IPS-NIHi7 (cell line): ENCODE measurements around the gene ERF.

ENCODE experiments used
- DNase-seq: peaks from one replicate; pipeline ENCODE4 v3.0.0; 2012; ENCODE audit warnings: mixed read lengths; ENCODE audit errors: extremely low spot score

Gene ERF

DNA sequence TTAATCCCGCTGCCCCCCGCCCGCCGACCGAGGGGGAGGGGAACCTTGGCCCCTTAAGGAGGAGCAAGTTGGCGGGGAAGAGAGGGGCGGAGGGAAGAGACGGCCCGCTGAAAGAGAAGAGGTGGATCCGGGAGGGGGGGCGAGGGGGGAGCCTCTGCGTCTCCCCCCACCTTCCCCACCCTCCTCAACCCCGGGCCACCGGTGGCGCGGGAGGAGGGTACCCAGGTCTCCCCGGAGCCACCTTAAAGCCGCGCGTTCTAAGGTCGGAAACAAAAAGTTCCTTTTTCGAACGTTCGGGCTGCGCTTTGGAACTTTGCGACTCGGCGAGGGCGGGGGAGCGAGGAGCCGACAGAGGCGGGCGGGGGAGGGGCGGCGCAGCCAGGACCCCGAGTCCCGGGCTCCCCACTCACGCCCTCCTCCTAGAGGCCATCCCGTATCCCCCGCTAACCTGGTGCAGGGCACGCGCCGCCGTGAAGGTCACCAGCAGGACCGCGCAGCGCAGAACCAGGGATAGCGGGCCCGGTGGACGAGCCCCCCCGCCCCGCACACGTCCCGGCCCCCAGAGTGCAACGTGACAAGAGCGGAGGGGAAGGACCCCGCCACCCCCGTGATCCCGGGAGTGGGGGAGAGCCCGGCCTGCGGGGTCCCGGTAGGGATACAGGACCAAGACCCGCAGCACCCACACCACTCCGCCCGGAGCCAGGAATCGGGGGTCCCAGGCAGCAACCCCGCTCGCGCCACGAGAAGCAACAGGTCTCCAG lies 659 bp downstream of the ERF start:
- peak; percentile 46 for DNase-seq

DNA sequence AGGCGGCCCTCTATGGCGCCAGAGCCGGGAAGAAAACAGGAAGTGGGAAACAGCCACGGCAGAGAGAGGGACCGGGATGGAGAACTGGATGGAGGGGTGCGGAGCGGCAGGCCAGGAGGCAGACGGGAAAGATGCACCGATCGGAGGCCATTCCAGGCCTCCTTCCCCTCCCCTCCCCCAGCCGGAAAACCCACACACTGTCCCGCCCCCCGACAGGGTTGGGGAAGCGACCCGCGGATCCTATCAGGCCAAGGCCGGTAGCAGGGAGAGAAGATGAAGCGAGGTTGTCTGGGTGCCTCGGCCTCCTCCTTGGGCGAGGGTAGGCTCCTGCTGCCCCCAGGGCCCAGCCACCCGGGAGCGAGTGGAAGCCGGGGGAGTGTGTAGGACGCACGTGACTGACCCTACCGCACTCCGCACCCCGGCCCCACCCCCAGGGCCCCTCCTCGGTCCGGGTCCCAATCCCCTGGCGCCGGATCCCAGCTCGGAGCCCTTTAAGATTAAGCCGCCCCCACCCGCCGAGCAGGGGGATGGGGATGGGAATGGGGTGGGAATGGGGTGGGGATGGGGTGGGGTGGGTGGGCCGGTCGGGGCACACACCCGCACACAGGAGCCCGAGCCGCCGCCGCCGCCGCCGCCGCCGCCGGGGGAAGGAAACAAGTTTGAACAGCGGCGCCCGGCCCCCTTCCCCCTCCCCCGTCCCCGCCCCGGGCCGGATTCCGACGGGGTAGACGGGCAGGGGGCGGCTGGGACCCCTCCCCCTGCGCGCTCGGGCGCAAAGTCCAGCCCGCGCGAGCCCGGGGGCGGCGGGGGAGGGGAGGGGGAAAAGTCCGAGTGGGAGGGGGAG lies 1.5 kb downstream of the ERF start:
- peak; percentile 68 for DNase-seq

DNA sequence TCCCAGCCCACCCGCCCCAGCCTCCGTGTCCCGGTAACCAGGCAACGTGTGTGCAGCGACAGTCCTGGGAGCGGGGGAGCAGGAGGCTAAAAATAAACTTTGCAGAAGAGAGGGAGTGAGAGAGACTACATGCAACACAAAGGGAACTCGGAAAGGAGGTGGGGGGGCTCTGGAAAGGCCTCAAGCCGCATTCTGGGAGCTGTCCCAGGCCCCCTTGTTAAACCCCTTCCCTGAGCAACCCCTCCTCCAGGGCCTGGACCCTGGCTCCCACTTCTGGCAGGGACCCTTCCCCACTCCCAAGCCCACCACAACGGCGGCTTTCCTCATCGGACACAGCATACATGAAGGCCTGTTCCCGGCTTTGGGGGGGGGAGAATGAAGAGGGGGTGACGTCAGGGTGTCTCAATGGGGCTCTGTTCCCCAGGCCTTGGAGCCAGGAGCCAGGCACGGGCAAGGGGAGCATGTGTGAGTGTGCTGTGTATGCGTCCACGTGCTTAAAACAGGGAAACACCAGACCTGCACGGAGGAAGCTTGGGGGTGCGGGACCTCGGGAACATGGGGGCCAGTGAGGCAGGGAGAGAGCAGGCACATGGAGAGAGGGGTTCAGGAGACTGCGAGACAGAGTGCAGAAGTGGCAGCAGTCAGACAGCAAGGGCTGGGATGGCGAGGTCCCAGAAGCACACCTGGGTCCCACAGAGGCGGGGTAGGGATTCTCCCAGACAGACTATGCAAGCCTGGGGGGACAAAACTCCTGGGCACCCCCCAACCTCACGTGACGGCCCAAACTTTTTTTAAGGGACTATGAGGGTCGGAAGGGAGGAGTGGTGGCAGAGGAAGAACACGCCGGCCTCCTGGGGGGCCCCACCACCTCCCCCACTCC lies 2.3 kb downstream of the ERF start:
- no peak for DNase-seq

DNA sequence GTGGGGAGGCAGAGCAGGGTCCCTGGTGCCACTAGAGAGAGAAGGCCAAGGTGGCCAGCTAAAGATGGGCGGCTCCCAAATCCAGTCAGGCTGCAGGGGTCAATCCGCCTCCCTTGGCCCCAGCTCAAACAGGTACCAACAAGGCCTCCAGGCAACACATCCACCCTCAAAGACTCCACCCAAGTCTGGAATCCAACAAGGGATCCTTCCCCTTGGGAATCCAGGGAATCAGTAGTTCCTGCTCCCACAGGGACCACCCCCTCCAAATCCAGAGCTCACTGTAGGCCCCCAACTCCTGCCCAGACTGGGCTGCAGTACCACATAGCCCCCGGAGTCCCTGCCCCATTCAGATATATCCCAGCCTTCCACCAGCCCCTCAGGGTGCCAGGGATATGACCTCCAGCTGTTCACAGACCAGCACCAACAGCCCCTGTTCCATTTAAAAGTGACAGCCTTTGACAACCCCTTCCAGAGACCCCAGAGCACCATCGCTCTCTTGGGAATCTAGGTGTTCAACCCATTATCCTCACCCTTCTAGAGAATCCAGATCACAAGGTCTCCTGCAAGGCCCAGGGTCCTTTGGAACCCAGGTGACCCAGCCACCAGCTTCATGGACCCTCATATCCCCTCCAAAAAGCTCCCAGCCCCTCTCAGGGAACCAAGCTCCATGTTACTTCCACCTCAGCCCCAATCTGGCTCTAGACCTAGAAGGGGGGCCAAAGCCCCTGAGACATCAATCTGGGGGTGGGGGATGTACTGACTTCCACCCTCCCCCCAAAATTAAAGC lies 3.2 kb downstream of the ERF start:
- DNase-seq: no peak

DNA sequence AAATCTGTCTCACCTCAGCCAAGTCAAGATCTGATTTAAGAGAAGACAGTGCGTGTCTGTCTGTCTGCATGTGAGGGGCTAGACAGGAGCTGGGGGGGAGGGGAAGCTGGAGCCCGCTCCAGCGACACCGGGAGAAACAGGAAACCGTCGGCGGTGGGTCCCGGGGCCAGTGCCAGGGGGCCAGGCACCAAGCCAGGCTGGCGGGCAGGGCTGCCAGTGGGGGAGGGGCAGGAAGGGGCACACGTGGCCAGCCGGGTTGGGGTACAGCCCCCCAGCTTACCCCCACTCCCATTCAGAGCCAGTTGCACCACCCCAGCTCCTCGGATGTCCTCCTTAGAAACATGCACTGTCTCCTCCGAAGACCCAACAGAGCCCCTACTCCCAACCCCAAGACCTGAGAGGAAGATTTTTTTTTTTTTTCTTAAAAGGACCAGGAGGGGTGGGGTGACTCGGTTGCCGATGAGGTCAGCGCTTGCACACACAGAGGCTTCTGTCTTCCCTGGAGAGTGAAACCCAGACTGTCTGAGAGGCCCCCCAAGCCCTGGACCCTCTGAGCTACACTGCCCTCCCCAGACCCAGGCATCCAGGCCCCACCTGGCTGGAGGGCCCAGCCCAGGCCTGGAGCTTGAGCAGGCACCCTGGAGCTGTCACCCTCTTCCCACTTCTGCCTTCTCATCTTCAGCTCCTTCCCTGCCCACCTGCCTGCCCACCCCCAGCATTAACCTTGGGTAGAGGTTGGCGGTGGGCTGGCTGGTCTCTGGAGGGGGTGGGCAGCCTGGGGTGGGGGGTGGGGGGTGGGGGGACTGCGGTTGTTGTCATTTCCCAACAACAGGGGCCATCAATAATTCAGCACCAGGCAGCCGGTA lies 4.0 kb downstream of the ERF start:
- no peak for DNase-seq

DNA sequence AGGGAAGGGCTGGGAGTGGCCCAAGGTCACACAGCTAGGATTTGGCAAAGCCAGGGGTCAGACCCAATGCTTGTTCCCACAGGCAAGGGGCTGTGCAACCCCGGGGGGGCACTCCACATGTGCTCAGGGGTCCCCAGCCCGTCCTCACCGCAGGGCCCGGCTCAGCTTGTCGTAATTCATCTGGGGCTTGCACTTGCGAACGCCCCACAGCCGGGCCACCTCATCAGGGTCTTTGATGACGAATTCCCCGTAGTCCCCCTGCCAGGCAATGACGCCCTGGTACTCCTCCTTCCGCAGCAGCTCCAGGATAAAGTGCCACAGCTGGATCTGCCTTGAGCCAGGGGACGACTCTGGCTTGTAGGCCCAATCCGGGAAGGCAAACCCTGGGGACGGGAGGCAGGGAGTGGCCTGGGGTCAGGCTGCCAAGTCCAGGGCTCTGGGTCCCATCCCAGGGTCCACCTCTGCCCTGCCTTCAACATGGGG lies 4.7 kb downstream of the ERF start:
- DNase-seq: no peak

DNA sequence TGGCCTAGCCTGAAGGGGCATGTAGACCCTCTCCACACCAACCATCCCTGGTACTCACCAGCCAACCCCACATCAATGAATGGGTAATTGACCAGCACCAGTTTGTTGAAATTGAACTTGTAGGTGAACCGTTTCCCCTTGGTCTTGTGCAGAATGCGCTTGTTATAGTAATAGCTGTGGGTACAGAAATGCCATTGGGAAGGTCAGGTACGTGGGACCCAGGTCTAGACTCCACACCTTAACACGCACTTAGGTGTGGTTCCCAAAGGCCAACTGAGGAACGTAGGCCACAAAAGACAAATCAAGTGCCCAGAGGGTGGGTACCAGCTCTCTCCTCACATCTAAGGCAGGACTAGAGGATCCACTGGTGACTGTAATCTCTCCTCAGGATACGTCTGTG lies 5.2 kb downstream of the ERF start:
- DNase-seq: no peak

DNA sequence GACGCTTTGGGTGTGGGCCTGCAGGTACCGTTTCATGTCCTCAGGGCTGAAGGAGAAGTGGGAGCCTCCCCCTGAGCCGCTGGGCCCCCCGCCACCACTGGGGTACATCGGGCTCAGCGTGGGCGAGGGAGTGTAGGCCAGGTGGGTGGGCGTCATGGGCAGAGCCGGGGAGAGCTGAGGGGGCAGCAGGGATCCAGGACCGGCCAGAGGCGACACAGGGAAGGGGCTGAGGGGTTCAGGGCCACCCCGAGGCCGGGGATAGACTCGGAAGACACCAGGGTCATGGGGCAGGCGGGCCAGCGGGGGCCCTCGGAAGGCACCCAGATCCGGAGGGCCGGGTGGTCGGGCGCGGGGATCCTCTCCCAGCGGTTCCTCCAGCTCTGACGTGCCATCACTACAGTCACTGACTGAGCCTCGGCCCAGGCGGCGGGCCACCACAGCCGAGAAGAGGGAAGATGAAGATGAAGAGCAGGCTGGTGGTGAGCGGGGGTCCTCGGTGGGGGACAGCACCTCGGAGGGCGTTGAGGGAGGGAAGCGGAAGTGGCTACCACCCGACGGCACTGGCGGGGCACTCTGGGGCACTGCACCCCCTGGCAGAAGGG lies 5.7 kb downstream of the ERF start:
- DNase-seq: no peak

DNA sequence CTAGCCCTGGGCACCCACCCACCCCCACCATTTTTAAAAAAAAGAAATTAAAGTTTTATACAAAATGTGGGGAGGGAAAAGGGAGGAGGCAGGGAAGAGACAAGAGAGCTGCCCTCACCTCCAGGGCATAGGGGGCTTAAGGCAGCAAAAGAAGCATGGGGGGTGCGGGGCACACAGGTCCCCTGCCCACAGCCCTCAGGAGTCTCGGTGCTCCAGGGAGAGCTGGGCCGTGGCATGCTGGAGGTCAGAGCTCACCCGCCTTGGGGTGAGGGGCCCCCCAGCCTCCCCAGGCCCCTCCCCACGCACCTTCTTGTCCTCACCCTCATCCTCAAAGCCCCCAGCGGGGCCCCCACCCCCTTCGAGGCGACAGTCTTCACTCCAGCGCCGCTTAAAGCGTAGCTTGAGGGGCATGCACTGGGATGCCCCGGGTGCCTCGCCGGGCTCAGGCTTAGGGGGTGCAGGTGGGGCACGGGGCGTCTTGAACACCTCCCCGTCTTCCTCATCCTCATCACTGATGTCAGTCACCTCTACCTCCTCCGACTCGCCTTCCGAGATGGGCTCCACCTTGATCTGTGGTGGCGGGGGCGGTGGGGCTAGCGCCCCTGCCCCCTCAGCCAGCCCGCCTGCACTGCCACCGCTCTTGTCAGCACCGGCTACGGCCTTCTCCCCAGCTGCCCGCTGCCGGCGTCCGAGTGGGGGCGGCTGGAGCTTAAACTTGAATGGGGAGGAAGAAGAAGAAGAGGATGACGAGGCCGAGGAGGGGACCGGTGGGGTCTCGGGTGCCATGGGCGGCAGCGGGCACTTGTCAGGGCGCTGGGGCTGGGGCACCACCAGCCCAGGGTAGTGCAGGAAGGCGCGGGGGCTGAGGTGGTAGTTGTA lies 6.4 kb downstream of the ERF start:
- DNase-seq: no peak

DNA sequence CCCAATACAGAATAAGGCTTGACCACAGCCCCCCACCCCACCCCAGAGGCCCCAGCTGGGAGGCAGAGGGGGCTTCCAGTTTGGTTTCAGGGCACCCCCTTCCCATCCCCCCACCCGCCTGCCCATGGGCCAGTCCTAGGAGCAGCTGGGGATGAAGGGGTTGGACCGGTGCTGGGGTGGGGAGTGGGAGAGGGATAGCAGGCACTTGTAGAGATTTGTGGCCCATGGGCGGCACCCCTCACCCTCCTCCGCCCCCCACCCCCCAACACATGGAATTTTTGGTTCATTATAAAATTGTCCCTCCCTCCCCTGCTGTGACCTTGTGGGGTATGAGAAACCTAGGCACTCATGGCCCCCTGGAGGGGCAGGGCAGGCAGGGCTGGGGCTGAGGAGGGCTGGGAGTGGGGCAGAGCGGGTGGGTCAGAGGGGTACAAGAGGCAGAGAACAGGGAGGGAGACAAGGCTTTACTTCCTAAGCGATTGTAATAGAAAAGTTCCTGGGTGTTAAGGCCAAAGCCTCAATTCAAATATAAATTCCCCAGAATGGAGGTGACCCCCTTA lies 7.2 kb downstream of the ERF start:
- no peak for DNase-seq

DNA sequence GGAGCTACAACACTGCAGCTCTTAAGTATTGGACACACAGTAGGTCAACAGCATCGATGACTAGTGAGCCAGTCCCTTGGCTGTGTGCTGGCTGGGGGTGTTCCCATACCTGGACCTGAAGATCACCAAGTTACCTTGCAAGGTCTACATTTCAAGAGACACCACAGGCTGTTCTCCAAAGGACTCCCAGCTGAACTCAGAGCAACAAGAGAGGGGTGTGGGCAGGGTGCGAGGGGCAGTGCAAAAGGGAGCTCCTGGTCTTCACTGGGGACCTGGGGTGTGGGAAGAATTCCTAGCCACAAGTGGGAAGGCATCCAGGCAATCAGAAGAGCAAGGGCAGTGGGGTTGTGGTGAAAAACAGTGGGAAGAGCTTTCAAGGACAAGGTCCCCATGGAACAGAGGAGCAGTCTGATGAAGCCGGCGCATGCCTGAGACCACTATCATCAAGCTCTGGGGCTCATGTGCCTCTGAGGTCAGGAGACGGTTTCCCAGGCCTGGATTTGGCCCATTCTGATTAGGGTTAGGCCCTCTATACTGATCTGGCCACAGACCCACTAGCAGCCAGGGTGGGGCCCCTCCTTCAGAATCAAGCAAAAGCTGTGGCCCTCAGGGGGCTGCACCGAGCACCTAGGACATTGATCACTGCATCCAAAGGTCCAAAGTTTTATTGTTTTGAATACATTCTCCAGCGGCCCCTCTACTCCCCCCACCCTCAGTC lies 7.8 kb downstream of the ERF start:
- DNase-seq: no peak

DNA sequence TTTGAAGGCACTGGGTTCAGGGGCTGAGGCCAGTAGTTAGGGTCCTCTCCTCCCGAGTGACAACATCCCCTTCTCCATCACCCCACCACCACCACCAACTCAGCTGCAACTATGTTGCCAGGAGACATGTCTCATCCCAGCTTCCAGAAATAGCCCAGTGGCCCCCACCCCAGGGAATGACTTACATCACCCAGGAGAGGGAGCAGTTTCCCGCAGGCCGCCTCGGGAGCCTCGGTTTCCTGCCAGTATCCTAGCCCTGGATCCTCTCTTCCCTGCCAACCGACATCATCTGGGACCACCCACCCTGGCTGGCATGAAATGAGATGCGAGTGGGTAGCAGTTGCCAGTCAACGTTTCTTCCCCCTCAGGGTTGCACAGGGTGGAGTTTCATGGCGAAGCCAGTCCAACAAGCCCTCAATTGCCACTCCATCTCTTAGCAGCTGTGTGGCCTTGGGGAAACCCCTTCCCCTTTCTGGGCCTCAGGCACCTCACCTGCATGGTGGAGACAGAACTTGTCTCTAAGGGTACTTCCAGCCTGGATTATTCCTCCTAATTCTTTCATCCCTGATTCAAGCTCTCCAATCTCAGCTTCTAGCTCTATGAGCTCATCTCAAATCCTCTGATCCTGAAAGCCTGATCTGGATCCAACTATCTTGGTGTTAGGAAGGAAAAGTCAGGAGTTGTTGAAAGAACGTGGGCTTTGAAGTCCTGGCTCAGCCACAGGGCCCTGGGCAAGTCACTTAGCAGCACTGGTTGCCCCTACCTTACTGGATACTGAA lies 8.6 kb downstream of the ERF start:
- peak; percentile 59 for DNase-seq

DNA sequence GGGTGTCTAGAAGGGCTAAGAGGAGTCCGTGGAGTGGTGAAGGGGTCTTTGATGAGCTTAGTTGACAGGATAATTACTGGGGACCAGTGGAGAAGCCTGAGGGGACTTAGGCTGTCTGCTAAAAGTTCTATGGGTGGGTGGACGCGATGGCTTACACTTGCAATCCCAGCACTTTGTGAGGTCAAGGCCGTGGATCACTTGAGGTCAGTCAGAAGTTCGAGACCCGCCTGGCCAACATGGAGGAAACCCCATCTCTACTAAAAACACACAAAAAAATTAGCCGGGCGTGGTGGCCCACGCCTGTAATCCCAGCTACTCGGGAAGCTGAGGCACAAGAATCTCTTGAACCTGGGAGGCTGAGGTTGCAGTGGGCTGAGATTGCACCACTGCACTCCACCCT lies 9.7 kb downstream of the ERF start:
- DNase-seq: no peak

DNA sequence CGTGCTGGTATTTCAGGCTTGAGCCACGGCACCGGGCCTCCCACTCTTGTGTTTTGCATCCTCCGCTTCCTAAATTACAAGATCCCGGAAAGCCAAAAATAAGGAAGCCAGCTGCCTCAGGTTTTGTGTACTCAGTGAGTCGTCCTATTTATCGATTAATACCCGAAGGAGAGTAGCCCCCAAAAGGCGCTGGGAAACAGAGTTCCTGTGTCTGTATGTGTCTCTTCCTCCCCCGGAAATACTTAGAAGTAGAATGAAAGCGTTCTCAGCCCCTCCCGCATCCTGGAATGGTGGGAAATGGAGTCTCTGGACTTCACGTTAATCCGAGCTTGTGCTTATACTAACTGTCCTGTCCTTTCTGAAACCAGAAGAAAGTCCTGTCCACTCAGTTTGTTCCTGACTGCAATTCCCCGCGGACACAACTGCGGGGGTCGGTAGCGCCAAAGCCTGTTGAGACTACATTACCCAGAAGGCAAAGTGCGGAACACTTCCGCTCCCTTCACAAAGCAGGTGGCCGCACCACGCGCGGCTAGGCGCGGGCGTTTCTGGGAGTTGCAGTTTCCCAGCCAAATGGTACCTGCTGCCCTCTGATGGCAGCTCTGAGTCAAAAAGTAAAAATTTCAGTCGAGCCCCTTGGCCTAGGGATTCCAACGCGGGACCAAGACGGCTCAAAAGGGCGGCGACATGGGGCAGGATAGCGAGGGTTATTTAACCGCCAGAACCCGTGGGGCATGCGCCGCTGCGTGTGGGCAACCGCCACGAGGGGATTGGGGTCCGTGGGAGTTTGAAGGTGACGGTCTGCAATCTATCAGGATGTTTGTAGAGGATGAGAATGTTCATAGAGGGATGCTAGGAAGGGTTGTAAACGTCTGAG lies 10.3 kb downstream of the ERF start:
- DNase-seq: peak; percentile 74

DNA sequence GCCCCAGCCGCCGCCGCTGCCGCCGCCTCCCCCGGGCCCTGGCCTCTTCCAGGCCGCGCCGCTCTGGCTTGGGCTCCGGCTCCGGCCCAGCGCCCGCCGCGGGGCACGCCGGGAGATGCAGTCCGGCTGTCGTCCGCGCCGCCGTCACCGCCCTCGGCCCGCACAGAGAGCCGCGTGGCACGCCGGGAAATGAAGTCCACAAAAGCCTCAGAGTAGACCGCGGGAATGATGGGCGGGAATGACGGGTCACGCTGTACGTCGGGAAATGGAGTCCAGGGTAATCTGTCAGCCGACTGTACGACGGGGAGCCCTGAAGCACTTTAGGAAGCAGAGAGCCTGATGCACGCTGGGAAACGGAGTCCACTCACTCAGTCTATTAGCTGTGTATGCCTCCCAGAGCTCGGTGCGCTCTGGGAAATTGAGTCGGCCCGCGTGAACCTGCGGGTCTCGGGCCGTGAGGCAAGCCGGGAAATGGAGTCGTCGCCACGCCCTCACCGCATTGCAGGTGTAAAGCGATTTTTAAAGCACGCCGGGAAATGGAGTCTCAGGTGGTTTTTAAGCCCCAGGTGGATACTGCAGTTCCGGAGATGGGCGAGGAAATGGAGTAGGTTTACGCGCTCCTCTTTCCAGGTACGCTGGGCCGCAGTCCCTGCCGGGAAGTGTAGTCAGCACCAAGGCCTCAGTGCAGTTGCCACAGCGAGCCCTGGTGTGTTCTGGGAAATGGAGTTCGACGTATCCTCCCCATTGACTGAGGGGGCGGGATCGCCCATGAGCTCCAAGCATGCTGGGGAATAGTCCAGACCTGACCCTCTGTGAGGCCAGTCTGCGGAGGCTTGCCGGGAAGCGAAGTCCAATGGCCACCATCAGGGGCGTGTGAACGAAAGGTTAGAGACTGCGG lies 12.2 kb downstream of the ERF start, which contains the start of gene GSK3A:
Gene GSK3A (minus strand): TSS at position 91 of the 898 bp plus-strand sequence. CDS start 137 bp downstream, outside the sequence.
- DNase-seq: peak; percentile 88
